ENCODE measurements around the gene TIMM22. TPM values are rescaled to one million over a fixed set of nuclear protein-coding genes. Genes with fewer than 3 reads are reported as not detected.

TIMM22 gene
- total RNA-seq, 1 donor from 2014 or later, result 10.3 TPM

DNA sequence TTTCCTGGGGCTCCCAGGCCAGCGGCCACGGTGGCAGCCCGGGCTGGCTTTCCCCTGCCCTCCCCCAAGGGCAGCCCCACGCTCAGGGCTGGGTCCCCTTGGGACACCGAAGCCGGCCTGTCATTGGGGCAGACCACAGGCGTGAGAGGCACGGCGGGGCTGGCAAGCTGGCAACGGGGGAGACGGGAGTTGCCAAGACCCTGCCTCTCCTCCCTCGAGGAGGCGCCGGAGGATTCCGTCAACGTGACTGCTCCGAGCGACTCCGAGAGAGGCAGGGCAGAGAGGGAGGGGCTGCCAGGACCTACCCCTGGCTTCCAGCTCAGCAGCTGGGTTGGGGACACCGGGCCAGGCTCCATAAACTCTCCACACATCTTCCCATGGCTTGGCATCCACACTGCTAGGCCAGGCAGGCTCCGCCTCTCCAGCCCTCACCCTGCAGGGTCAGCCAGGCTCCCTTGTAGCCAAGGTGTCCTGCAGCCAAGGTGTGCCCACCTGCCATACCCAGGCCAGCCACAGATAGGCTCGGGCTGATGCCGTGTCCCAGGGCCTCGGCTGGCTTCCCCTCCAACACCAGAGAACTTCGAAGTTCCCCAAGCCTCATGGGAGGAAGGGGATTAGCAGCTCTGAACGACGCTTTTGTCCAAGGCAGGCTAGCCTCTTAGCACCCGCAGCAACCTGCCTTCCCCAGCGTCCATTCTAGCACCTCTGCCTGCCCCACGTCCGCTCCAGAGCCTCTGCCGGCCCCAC, 25.5 kb downstream of the TIMM22 start:
- H3K27me3 Mint-ChIP-seq (ENCODE audit: low read depth), result no peaks in the 10 kb centered on the region
- DNase-seq (ENCODE audit: low spot score), result no peak
- H3K4me3 Mint-ChIP-seq (ENCODE audit: unreplicated experiment), result no peak overlapping the region
- TF ChIP-seq CTCF (IDR thresholded peaks at IDR 0.05), result no peak
- peaks cover 19% of the 10 kb centered on the region for H3K4me1 Mint-ChIP-seq (ENCODE audit: low read depth)
- H3K9me3 Mint-ChIP-seq (ENCODE audit: low read depth), result no peaks in the 10 kb centered on the region
- H3K36me3 Mint-ChIP-seq (ENCODE audit: low read depth), result peaks cover 4% of the 10 kb centered on the region
- H3K27ac Mint-ChIP-seq (ENCODE audit: unreplicated experiment), result no peak overlapping the region

- TF ChIP-seq CTCF (IDR thresholded peaks at IDR 0.05), result no peak
- H3K4me3 Mint-ChIP-seq (ENCODE audit: unreplicated experiment), result no peak overlapping the region
These were observed 27.1 kb downstream of the TIMM22 start for GRCh38 chr17:1024076-1024475.

DNA sequence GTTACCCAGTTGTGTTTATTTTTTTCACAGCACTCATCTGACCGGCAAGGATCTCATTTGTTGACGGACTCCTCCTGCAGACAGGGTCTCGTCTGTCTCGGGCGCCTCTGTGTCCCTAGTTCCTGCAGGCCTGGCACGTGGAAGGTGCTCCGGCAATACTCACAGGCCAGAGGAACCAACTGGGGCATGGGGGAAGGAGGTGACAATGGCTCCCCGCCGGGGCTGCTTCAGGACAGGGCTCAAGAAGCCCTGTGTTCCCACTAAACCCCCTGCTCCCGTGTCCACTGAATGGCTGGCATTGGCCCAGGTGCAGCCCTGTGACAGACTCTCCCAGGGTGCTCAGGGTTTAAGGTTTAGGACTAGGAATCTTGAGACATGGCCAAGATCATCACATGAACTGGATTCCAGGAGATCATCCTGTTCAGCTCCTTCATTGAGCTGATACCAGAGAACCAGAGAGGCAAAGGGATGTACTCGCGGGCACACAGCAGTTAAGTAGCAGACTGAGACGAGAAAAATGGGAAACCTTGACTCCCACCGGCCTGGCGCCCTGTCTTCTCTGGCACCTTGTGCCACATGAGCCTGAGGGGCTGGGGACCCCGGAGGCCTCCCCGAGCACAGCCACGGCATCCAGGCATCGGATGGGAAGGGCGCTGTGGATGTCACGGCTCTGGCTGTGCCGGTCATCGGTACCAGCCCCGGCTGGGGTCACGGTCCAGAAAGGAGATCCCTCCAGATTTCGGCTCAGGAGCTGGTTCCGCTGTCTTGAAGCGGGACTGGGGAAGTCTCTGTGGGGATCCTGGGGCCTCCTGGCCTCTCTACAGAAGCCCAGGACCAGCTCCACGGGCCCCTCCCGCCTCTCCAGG, 29.0 kb downstream of the TIMM22 start:
- Mint-ChIP-seq H3K27ac (ENCODE audit: unreplicated experiment) (no peak overlapping the region), H3K36me3 (ENCODE audit: low read depth) (peaks cover 3% of the 10 kb centered on the region), H3K4me3 (ENCODE audit: unreplicated experiment) (no peak overlapping the region), H3K27me3 (ENCODE audit: low read depth) (no peaks in the 10 kb centered on the region), H3K9me3 (ENCODE audit: low read depth) (no peaks in the 10 kb centered on the region), H3K4me1 (ENCODE audit: low read depth) (peaks cover 27% of the 10 kb centered on the region)
- no peak for TF ChIP-seq CTCF (IDR thresholded peaks at IDR 0.05)
- no peak for DNase-seq (ENCODE audit: low spot score)

More at GRCh38 chr17:1024076-1024475, 27.1 kb downstream of the TIMM22 start:
- Mint-ChIP-seq H3K36me3 (ENCODE audit: low read depth) (peaks cover 4% of the 10 kb centered on the region), H3K4me1 (ENCODE audit: low read depth) (peaks cover 21% of the 10 kb centered on the region), H3K27ac (ENCODE audit: unreplicated experiment) (no peak overlapping the region), H3K9me3 (ENCODE audit: low read depth) (no peaks in the 10 kb centered on the region), H3K27me3 (ENCODE audit: low read depth) (no peaks in the 10 kb centered on the region)
- DNase-seq (ENCODE audit: low spot score), result no peak

GRCh38 chr17:1026599-1026975, 29.7 kb downstream of the TIMM22 start:
- no peak overlapping the region for H3K27ac Mint-ChIP-seq (ENCODE audit: unreplicated experiment)
- no peaks in the 10 kb centered on the region for H3K27me3 Mint-ChIP-seq (ENCODE audit: low read depth)
- H3K36me3 Mint-ChIP-seq (ENCODE audit: low read depth), result peaks cover 3% of the 10 kb centered on the region
- DNase-seq (ENCODE audit: low spot score), result no peak
- H3K4me1 Mint-ChIP-seq (ENCODE audit: low read depth), result peaks cover 27% of the 10 kb centered on the region
- TF ChIP-seq CTCF (IDR thresholded peaks at IDR 0.05), result no peak
- H3K4me3 Mint-ChIP-seq (ENCODE audit: unreplicated experiment), result no peak overlapping the region
- no peaks in the 10 kb centered on the region for H3K9me3 Mint-ChIP-seq (ENCODE audit: low read depth)

DNA sequence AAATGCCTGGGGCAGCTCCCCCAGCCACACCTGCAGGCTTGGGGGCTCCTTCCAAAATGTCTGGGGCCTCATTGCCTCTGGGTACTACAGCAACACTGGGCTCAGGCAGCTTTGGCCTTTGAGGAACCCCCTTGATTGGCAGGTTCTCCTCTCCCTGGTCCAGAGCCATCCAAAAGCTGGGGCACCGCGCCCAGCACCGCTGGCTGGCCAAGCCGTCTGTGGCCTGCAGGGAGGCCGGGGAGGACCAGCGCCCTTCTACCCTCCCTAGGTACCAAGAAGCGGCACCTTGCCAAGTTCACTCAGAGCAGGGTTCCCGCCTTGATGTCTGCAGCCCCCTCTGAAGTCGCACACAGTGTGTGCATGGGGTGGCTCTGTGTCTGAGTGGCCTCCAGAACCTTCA, 30.1 kb downstream of the TIMM22 start:
- TF ChIP-seq CTCF (IDR thresholded peaks at IDR 0.05), result no peak
- Mint-ChIP-seq H3K27me3 (ENCODE audit: low read depth) (no peaks in the 10 kb centered on the region), H3K27ac (ENCODE audit: unreplicated experiment) (no peak overlapping the region), H3K4me3 (ENCODE audit: unreplicated experiment) (no peak overlapping the region), H3K36me3 (ENCODE audit: low read depth) (peaks cover 3% of the 10 kb centered on the region), H3K4me1 (ENCODE audit: low read depth) (peaks cover 27% of the 10 kb centered on the region), H3K9me3 (ENCODE audit: low read depth) (no peaks in the 10 kb centered on the region)
- no peak for DNase-seq (ENCODE audit: low spot score)

Data from chondrocyte (in vitro differentiated cells).